ENCODE results near the gene OR2AK2.

The OR2AK2 gene

GRCh38 chr1:247961791-247962190 lies 3.2 kb upstream of the OR2AK2 start:
- TF ChIP-seq POLR2AphosphoS5 (IDR thresholded peaks at IDR 0.05; ENCODE audit: low read depth, low read length) (no peak), POLR2A (IDR thresholded peaks at IDR 0.05; ENCODE audit: low read depth, low read length) (no peak), TAF1 (IDR thresholded peaks at IDR 0.05; ENCODE audit: borderline replicate concordance, low read depth, low read length) (no peak)
- DNase-seq (ENCODE audit: insufficient read length) (no peak), FAIRE-seq (no peak)

- no peak for FAIRE-seq
- no peak for DNase-seq (ENCODE audit: insufficient read length)
- no peak for TF ChIP-seq TAF1 (IDR thresholded peaks at IDR 0.05; ENCODE audit: borderline replicate concordance, low read depth, low read length)
- no peak for TF ChIP-seq POLR2A (IDR thresholded peaks at IDR 0.05; ENCODE audit: low read depth, low read length)
- TF ChIP-seq POLR2AphosphoS5 (IDR thresholded peaks at IDR 0.05; ENCODE audit: low read depth, low read length): no peak
These were observed 2.0 kb upstream of the OR2AK2 start for GRCh38 chr1:247962911-247963588.

GRCh38 chr1:247966532-247967204 lies 1.6 kb downstream of the OR2AK2 start:
- DNase-seq (ENCODE audit: insufficient read length) (no peak), FAIRE-seq (no peak)
- no peak for TF ChIP-seq TAF1 (IDR thresholded peaks at IDR 0.05; ENCODE audit: borderline replicate concordance, low read depth, low read length)
- no peak for TF ChIP-seq POLR2AphosphoS5 (IDR thresholded peaks at IDR 0.05; ENCODE audit: low read depth, low read length)

GRCh38 chr1:247992986-247993385 lies 28.0 kb downstream of the OR2AK2 start:
- TF ChIP-seq POLR2A (IDR thresholded peaks at IDR 0.05; ENCODE audit: low read depth, low read length) (no peak), POLR2AphosphoS5 (IDR thresholded peaks at IDR 0.05; ENCODE audit: low read depth, low read length) (no peak), TAF1 (IDR thresholded peaks at IDR 0.05; ENCODE audit: borderline replicate concordance, low read depth, low read length) (no peak)
- DNase-seq (ENCODE audit: insufficient read length) (no peak), FAIRE-seq (no peak)

GRCh38 chr1:247998811-247999210 lies 33.8 kb downstream of the OR2AK2 start:
- TF ChIP-seq POLR2AphosphoS5 (IDR thresholded peaks at IDR 0.05; ENCODE audit: low read depth, low read length) (no peak), POLR2A (IDR thresholded peaks at IDR 0.05; ENCODE audit: low read depth, low read length) (no peak), TAF1 (IDR thresholded peaks at IDR 0.05; ENCODE audit: borderline replicate concordance, low read depth, low read length) (no peak)
- DNase-seq (ENCODE audit: insufficient read length) (no peak), FAIRE-seq (no peak)

- FAIRE-seq: no peak
- TF ChIP-seq POLR2A (IDR thresholded peaks at IDR 0.05; ENCODE audit: low read depth, low read length) (no peak), TAF1 (IDR thresholded peaks at IDR 0.05; ENCODE audit: borderline replicate concordance, low read depth, low read length) (no peak), POLR2AphosphoS5 (IDR thresholded peaks at IDR 0.05; ENCODE audit: low read depth, low read length) (no peak)
- no peak for DNase-seq (ENCODE audit: insufficient read length)
These were observed 35.1 kb downstream of the OR2AK2 start for GRCh38 chr1:248000169-248000568.

GRCh38 chr1:248007778-248008177 lies 42.7 kb downstream of the OR2AK2 start:
- DNase-seq (ENCODE audit: insufficient read length): no peak
- no peak for FAIRE-seq
- no peak for TF ChIP-seq TAF1 (IDR thresholded peaks at IDR 0.05; ENCODE audit: borderline replicate concordance, low read depth, low read length)

- TF ChIP-seq POLR2A (IDR thresholded peaks at IDR 0.05; ENCODE audit: low read depth, low read length): no peak
- no peak for TF ChIP-seq TAF1 (IDR thresholded peaks at IDR 0.05; ENCODE audit: borderline replicate concordance, low read depth, low read length)
- TF ChIP-seq POLR2AphosphoS5 (IDR thresholded peaks at IDR 0.05; ENCODE audit: low read depth, low read length): no peak
- FAIRE-seq (no peak), DNase-seq (ENCODE audit: insufficient read length) (no peak)
These were observed 44.6 kb downstream of the OR2AK2 start for GRCh38 chr1:248009681-248010080.

GRCh38 chr1:248013229-248013710 lies 48.2 kb downstream of the OR2AK2 start, which contains the start of gene OR2L5:
OR2L5 (plus strand) TSS chr1:248013660; CDS start chr1:248021948, 8,288 bp downstream.
- no peak for FAIRE-seq
- TF ChIP-seq POLR2AphosphoS5 (IDR thresholded peaks at IDR 0.05; ENCODE audit: low read depth, low read length): no peak
- no peak for TF ChIP-seq POLR2A (IDR thresholded peaks at IDR 0.05; ENCODE audit: low read depth, low read length)
- no peak for TF ChIP-seq TAF1 (IDR thresholded peaks at IDR 0.05; ENCODE audit: borderline replicate concordance, low read depth, low read length)
- no peak for DNase-seq (ENCODE audit: insufficient read length)

- no peak for DNase-seq (ENCODE audit: insufficient read length)
- FAIRE-seq: no peak
- TF ChIP-seq TAF1 (IDR thresholded peaks at IDR 0.05; ENCODE audit: borderline replicate concordance, low read depth, low read length) (no peak), POLR2A (IDR thresholded peaks at IDR 0.05; ENCODE audit: low read depth, low read length) (no peak), POLR2AphosphoS5 (IDR thresholded peaks at IDR 0.05; ENCODE audit: low read depth, low read length) (no peak)
These were observed 50.8 kb downstream of the OR2AK2 start for GRCh38 chr1:248015803-248016202.
